ENCODE measurements around the gene TUBA1A. TPM values are rescaled to one million over a fixed set of nuclear protein-coding genes. Genes with fewer than 3 reads are reported as not detected.
"Not testable (repeated sequence)": the region's sequence is repeated elsewhere in the genome, so short reads cannot be mapped to it uniquely, and the experiment has no call there.

TUBA1A gene
- total RNA-seq, 1 donor = 478 TPM

GRCh38 chr12:49144384-49144783 lies 44.5 kb downstream of the TUBA1A start:
- no peak overlapping the region for H2AFZ ChIP-seq (ENCODE audit: low read length)
- H3K36me3 ChIP-seq (ENCODE audit: insufficient read depth, low read length) = no peaks in the 10 kb centered on the region
- DNase-seq (ENCODE audit: insufficient read length, low spot score, missing footprints) = no peak
- H3K27me3 ChIP-seq (ENCODE audit: insufficient read depth, low read length) = no peaks in the 10 kb centered on the region
- no peaks in the 10 kb centered on the region for H3K79me2 ChIP-seq (ENCODE audit: insufficient read depth, low read length)
- H3K9me3 ChIP-seq (ENCODE audit: low read depth, low read length) = no peaks in the 10 kb centered on the region
- no peaks in the 10 kb centered on the region for H3K4me1 ChIP-seq (ENCODE audit: insufficient read depth, low read length)
- TF ChIP-seq CTCF (IDR thresholded peaks at IDR 0.05; ENCODE audit: extremely low read depth, low read depth, low read length) = no peak
- no peaks in the 10 kb centered on the region for H4K20me1 ChIP-seq (ENCODE audit: insufficient read depth, low read length)
- no peak overlapping the region for H3K4me3 ChIP-seq (ENCODE audit: insufficient read depth, low read length)
- H3K4me2 ChIP-seq (ENCODE audit: insufficient read depth, low read length) = no peak overlapping the region
- no peak overlapping the region for H3K27ac ChIP-seq (ENCODE audit: low read depth, low read length)

DNA sequence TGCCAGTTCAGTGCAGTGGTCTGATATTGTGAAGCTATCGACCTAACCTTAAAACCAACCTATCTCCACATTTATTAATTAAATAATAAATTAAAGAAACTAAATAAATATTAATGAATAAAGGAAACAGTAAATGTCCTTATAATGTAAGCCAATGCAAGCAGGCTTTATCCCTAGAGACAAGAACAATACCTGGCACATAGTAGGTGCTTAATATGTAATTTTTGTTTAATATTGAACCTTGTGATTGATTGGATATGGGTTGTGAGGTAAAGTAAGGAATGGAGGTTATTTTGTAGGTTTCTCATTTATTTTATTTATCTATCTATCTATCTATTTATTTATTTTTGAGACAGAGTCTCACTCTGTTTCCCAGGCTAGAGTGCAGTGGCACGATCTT lies 49.9 kb downstream of the TUBA1A start:
- H3K79me2 ChIP-seq (ENCODE audit: insufficient read depth, low read length) = no peaks in the 10 kb centered on the region
- no peak for TF ChIP-seq CTCF (IDR thresholded peaks at IDR 0.05; ENCODE audit: extremely low read depth, low read depth, low read length)
- no peaks in the 10 kb centered on the region for H3K4me1 ChIP-seq (ENCODE audit: insufficient read depth, low read length)
- H3K27ac ChIP-seq (ENCODE audit: low read depth, low read length) = no peak overlapping the region
- no peaks in the 10 kb centered on the region for H3K36me3 ChIP-seq (ENCODE audit: insufficient read depth, low read length)
- H4K20me1 ChIP-seq (ENCODE audit: insufficient read depth, low read length) = no peaks in the 10 kb centered on the region
- no peak for DNase-seq (ENCODE audit: insufficient read length, low spot score, missing footprints)
- H3K9me3 ChIP-seq (ENCODE audit: low read depth, low read length) = no peaks in the 10 kb centered on the region
- H3K27me3 ChIP-seq (ENCODE audit: insufficient read depth, low read length) = no peaks in the 10 kb centered on the region
- H3K4me3 ChIP-seq (ENCODE audit: insufficient read depth, low read length) = no peak overlapping the region
- H3K4me2 ChIP-seq (ENCODE audit: insufficient read depth, low read length) = no peak overlapping the region
- H2AFZ ChIP-seq (ENCODE audit: low read length) = no peak overlapping the region

GRCh38 chr12:49138587-49138986 lies 50.3 kb downstream of the TUBA1A start:
- H4K20me1 ChIP-seq (ENCODE audit: insufficient read depth, low read length) = no peaks in the 10 kb centered on the region
- no peak overlapping the region for H2AFZ ChIP-seq (ENCODE audit: low read length)
- no peak overlapping the region for H3K4me2 ChIP-seq (ENCODE audit: insufficient read depth, low read length)
- H3K79me2 ChIP-seq (ENCODE audit: insufficient read depth, low read length) = peaks cover 4% of the 10 kb centered on the region
- H3K36me3 ChIP-seq (ENCODE audit: insufficient read depth, low read length) = no peaks in the 10 kb centered on the region
- H3K27ac ChIP-seq (ENCODE audit: low read depth, low read length) = no peak overlapping the region
- no peaks in the 10 kb centered on the region for H3K9me3 ChIP-seq (ENCODE audit: low read depth, low read length)
- H3K4me3 ChIP-seq (ENCODE audit: insufficient read depth, low read length) = no peak overlapping the region
- peaks cover 1% of the 10 kb centered on the region for H3K4me1 ChIP-seq (ENCODE audit: insufficient read depth, low read length)
- no peak for TF ChIP-seq CTCF (IDR thresholded peaks at IDR 0.05; ENCODE audit: extremely low read depth, low read depth, low read length)
- H3K27me3 ChIP-seq (ENCODE audit: insufficient read depth, low read length) = no peaks in the 10 kb centered on the region
- no peak for DNase-seq (ENCODE audit: insufficient read length, low spot score, missing footprints)

- H3K4me2 ChIP-seq (ENCODE audit: insufficient read depth, low read length) = no peak overlapping the region
- no peak for TF ChIP-seq CTCF (IDR thresholded peaks at IDR 0.05; ENCODE audit: extremely low read depth, low read depth, low read length)
- H2AFZ ChIP-seq (ENCODE audit: low read length) = no peak overlapping the region
- no peaks in the 10 kb centered on the region for H4K20me1 ChIP-seq (ENCODE audit: insufficient read depth, low read length)
- no peak overlapping the region for H3K4me3 ChIP-seq (ENCODE audit: insufficient read depth, low read length)
- no peaks in the 10 kb centered on the region for H3K27me3 ChIP-seq (ENCODE audit: insufficient read depth, low read length)
- no peaks in the 10 kb centered on the region for H3K9me3 ChIP-seq (ENCODE audit: low read depth, low read length)
- H3K36me3 ChIP-seq (ENCODE audit: insufficient read depth, low read length) = no peaks in the 10 kb centered on the region
- peaks cover 14% of the 10 kb centered on the region for H3K79me2 ChIP-seq (ENCODE audit: insufficient read depth, low read length)
- no peak overlapping the region for H3K27ac ChIP-seq (ENCODE audit: low read depth, low read length)
- no peak for DNase-seq (ENCODE audit: insufficient read length, low spot score, missing footprints)
- peaks cover 10% of the 10 kb centered on the region for H3K4me1 ChIP-seq (ENCODE audit: insufficient read depth, low read length)
Measured at GRCh38 chr12:49137476-49137875, 51.4 kb downstream of the TUBA1A start.

- H3K27me3 ChIP-seq (ENCODE audit: insufficient read depth, low read length); H4K20me1 ChIP-seq (ENCODE audit: insufficient read depth, low read length); H3K4me3 ChIP-seq (ENCODE audit: insufficient read depth, low read length); H3K27ac ChIP-seq (ENCODE audit: low read depth, low read length); H3K9me3 ChIP-seq (ENCODE audit: low read depth, low read length); H3K4me2 ChIP-seq (ENCODE audit: insufficient read depth, low read length); DNase-seq (ENCODE audit: insufficient read length, low spot score, missing footprints); H2AFZ ChIP-seq (ENCODE audit: low read length); H3K36me3 ChIP-seq (ENCODE audit: insufficient read depth, low read length): not testable (repeated sequence)
- Histone ChIP-seq H3K4me1 (ENCODE audit: insufficient read depth, low read length) (peaks cover 15% of the 10 kb centered on the region), H3K79me2 (ENCODE audit: insufficient read depth, low read length) (peaks cover 17% of the 10 kb centered on the region)
Measured at GRCh38 chr12:49136997-49137396, 51.9 kb downstream of the TUBA1A start.
